H1 (cell line): Measurements from ENCODE around the gene INPP5A. TPM values are rescaled to one million over a fixed set of nuclear protein-coding genes. Genes with fewer than 3 reads are reported as not detected.
A peak's percentile ranks its signal among the peaks of the same experiment; 100 is the strongest.

ENCODE experiments used
- CTCF ChIA-PET: fragments of 300-600 bp; sonication (Branson Sonifier 250); formaldehyde crosslinking; loops from one replicate; lab custom pipeline; 2021; ENCODE audit not compliant: partially characterized antibody; lab: Charles Lee
- POLR2A ChIA-PET: fragments of 300-600 bp; sonication (Branson Sonifier 250); formaldehyde crosslinking; loops from one replicate; lab custom pipeline; 2021; ENCODE audit warnings: inconsistent platforms; ENCODE audit not compliant: partially characterized antibody; lab: Charles Lee
- DNase-seq, 2 experiments: peaks; one replicate each; pipeline versions ENCODE4 v3.0.0 to v3.0.0-alpha.2; 2010 to 2022; ENCODE audit warnings: low spot score in 2 of 2, low read depth in 1 of 2, mixed read lengths in 1 of 2
- FAIRE-seq: peaks from 2 replicates; lab custom pipeline; 2011; peaks lifted over from hg19 to GRCh38; lab: Jason Lieb, UNC
- H2AFZ ChIP-seq: 2 replicates; pipeline ENCODE4 v1.8.1; 2012; ENCODE audit warnings: low read length, inconsistent platforms
- H2AK5ac ChIP-seq: 2 replicates; pipeline ENCODE4 v1.6.1; 2013; ENCODE audit warnings: low read depth, low read length
- H2BK120ac ChIP-seq: replicated peaks from 2 replicates; pipeline ENCODE3; 2013; ENCODE audit warnings: low read depth, low read length, inconsistent platforms
- H2BK12ac ChIP-seq: 2 replicates; pipeline ENCODE4 v1.6.1; 2013; ENCODE audit warnings: low read depth, low read length
- H2BK15ac ChIP-seq: 2 replicates; pipeline ENCODE4 v1.6.1; 2013; ENCODE audit warnings: low read length
- H2BK20ac ChIP-seq: 2 replicates; pipeline ENCODE4 v1.6.1; 2013; ENCODE audit warnings: low read length
- H2BK5ac ChIP-seq: 2 replicates; pipeline ENCODE4 v1.6.1; 2013; ENCODE audit warnings: low read depth, low read length
- H3K14ac ChIP-seq: 2 replicates; pipeline ENCODE4 v1.6.1; 2013; ENCODE audit warnings: inconsistent platforms; ENCODE audit not compliant: insufficient read length
- H3K18ac ChIP-seq: 2 replicates; pipeline ENCODE4 v1.6.1; 2013; ENCODE audit warnings: low read length; ENCODE audit errors: extremely low read depth
- H3K23ac ChIP-seq: 2 replicates; pipeline ENCODE4 v1.6.1; 2013; ENCODE audit warnings: inconsistent platforms; ENCODE audit not compliant: insufficient read length
- H3K23me2 ChIP-seq: 2 replicates; pipeline ENCODE4 v1.6.1; 2013; ENCODE audit warnings: low read depth, low read length
- H3K27ac ChIP-seq: 2 replicates; pipeline ENCODE4 v1.6.1; 2011; ENCODE audit warnings: low read depth, low read length, inconsistent platforms
- H3K27me3 ChIP-seq, 4 experiments: replicated peaks in 1 of 4; 1 replicate in 1 of 4; 2 replicates in 3 of 4; pipeline versions ENCODE4 v1.6.1 to v1.8.1; 2011 to 2013; ENCODE audit warnings: low read length in 3 of 4, mild to moderate bottlenecking in 3 of 4, inconsistent platforms in 2 of 4, mixed read lengths in 2 of 4, moderate library complexity in 1 of 4; ENCODE audit not compliant: control insufficient read depth in 3 of 4, insufficient read depth in 3 of 4; ENCODE audit errors: extremely low read depth in 1 of 4
- H3K36me3 ChIP-seq, 4 experiments: 2 replicates each; pipeline versions ENCODE4 v1.6.1 to v1.8.1; 2011 to 2013; ENCODE audit warnings: mild to moderate bottlenecking in 4 of 4, low read length in 3 of 4, moderate library complexity in 2 of 4, control low read depth in 1 of 4, inconsistent platforms in 1 of 4; ENCODE audit not compliant: insufficient read depth in 4 of 4, control insufficient read depth in 2 of 4
- H3K4ac ChIP-seq: replicated peaks from 2 replicates; pipeline ENCODE3; 2013; ENCODE audit warnings: low read length, low read depth, mixed read lengths, inconsistent platforms; ENCODE audit not compliant: insufficient read length
- H3K4me1 ChIP-seq, 4 experiments: replicated peaks in 1 of 4; 1 replicate in 1 of 4; 2 replicates in 3 of 4; pipeline versions ENCODE4 v1.6.1 to v1.8.1; 2011 to 2013; ENCODE audit warnings: low read length in 3 of 4, inconsistent platforms in 2 of 4, mixed read lengths in 1 of 4; ENCODE audit not compliant: insufficient read depth in 4 of 4, control insufficient read depth in 3 of 4
- H3K4me2 ChIP-seq, 2 experiments: 2 replicates each; pipeline versions ENCODE4 v1.6.1 to v1.8.1; 2011 to 2013; ENCODE audit warnings: low read depth in 2 of 2, low read length in 2 of 2, control low read depth in 1 of 2, inconsistent platforms in 1 of 2, mild to moderate bottlenecking in 1 of 2; ENCODE audit not compliant: insufficient read depth in 1 of 2
- H3K4me3 ChIP-seq, 4 experiments: fragments of 200-600, 300-600 bp in 1 of 4; sonication (generic), shearing (Covaris generic), sonication (Bioruptor Twin) in 1 of 4; 2 replicates each; pipeline versions ENCODE4 v1.5.1 to v1.8.1; 2011 to 2016; ENCODE audit warnings: low read length in 4 of 4, low read depth in 3 of 4, control low read depth in 2 of 4, inconsistent platforms in 2 of 4, mild to moderate bottlenecking in 2 of 4, mixed read lengths in 1 of 4, moderate library complexity in 1 of 4; ENCODE audit not compliant: insufficient read depth in 2 of 4; ENCODE audit errors: extremely low read depth in 1 of 4
- H3K56ac ChIP-seq: replicated peaks from 2 replicates; pipeline ENCODE3; 2013; ENCODE audit warnings: low read depth, mild to moderate bottlenecking, mixed read lengths, low read length, inconsistent platforms; ENCODE audit not compliant: insufficient read length
- H3K79me1 ChIP-seq: 2 replicates; pipeline ENCODE4 v1.6.1; 2013; ENCODE audit warnings: low read depth, low read length, control low read depth
- H3K79me2 ChIP-seq, 2 experiments: 2 replicates each; pipeline versions ENCODE4 v1.6.1 to v1.8.1; 2012 to 2013; ENCODE audit warnings: low read length in 2 of 2, mild to moderate bottlenecking in 2 of 2, inconsistent platforms in 1 of 2; ENCODE audit not compliant: insufficient read depth in 2 of 2, control insufficient read depth in 1 of 2
- H3K9ac ChIP-seq, 4 experiments: replicated peaks in 1 of 4; 1 replicate in 1 of 4; 2 replicates in 3 of 4; pipeline versions ENCODE4 v1.6.1 to v1.8.1; 2011 to 2013; ENCODE audit warnings: low read depth in 3 of 4, low read length in 3 of 4, control low read depth in 2 of 4, mild to moderate bottlenecking in 2 of 4, moderate library complexity in 2 of 4, inconsistent platforms in 1 of 4; ENCODE audit errors: extremely low read depth in 1 of 4
- H3K9me3 ChIP-seq, 2 experiments: 2 replicates each; pipeline versions ENCODE4 v1.6.1 to v1.8.1; 2012 to 2013; ENCODE audit warnings: mild to moderate bottlenecking in 2 of 2, moderate library complexity in 2 of 2, control low read depth in 1 of 2, inconsistent platforms in 1 of 2, low read depth in 1 of 2, low read length in 1 of 2, mixed read lengths in 1 of 2; ENCODE audit not compliant: insufficient read depth in 2 of 2
- H4K20me1 ChIP-seq, 2 experiments: replicated peaks in 1 of 2; 2 replicates each; pipeline versions ENCODE3 to v1.8.1; 2011 to 2013; ENCODE audit warnings: inconsistent platforms in 2 of 2, low read length in 2 of 2, mild to moderate bottlenecking in 1 of 2; ENCODE audit not compliant: insufficient read depth in 2 of 2, control insufficient read depth in 1 of 2
- H4K5ac ChIP-seq: 2 replicates; pipeline ENCODE4 v1.6.1; 2013; ENCODE audit warnings: low read length, low read depth, mixed read lengths, inconsistent platforms; ENCODE audit not compliant: insufficient read length
- H4K8ac ChIP-seq: 2 replicates; pipeline ENCODE4 v1.8.0; 2013; ENCODE audit warnings: mild to moderate bottlenecking, moderate library complexity, low read length, inconsistent platforms; ENCODE audit not compliant: insufficient read depth; ENCODE audit errors: extremely low read depth
- H4K91ac ChIP-seq: replicated peaks from 2 replicates; pipeline ENCODE3; 2013; ENCODE audit warnings: low read length, mixed read lengths, inconsistent platforms; ENCODE audit not compliant: insufficient read length
- TAF1 ChIP-seq: IDR thresholded peaks from 2 replicates; pipeline ENCODE4 v1.6.1; 2011; ENCODE audit warnings: mild to moderate bottlenecking, low read depth, low read length
- WGBS, 2 experiments: shearing (Covaris generic) in 1 of 2; methylation state at CpG; one replicate each; pipeline versions ENCODE4 v1.1.6 to v1.1.7; 2013 to 2015; ENCODE audit warnings: low lambda C conversion rate in 2 of 2, mixed read lengths in 2 of 2, inconsistent platforms in 1 of 2, low coverage in 1 of 2, missing lambda C conversion rate in 1 of 2; ENCODE audit not compliant: insufficient replicate concordance in 2 of 2, insufficient coverage in 1 of 2, insufficient read length in 1 of 2; ENCODE audit errors: extremely low coverage in 1 of 2, missing lambda C conversion rate in 1 of 2; 5-methylcytosine and 5-hydroxymethylcytosine counted together
- polyA plus RNA-seq, 7 experiments: library from polyadenylated mRNA; depleted of rRNA in 3 of 7; stranded (reverse) in 5 of 7; unstranded in 2 of 7; fragments of >200 nt in 5 of 7; fragments of 200-250 nt in 2 of 7; gene quantifications; 1 replicate in 5 of 7; 2 replicates in 1 of 7; 4 replicates in 1 of 7; pipeline versions ENCODE4 v1.2.1 to v1.2.3, GENCODE V29; 2011 to 2013; ENCODE audit warnings: missing spikeins in 2 of 7, mixed read lengths in 2 of 7
- total RNA-seq: library from RNA; stranded (reverse); fragmentation: NEBNext Ultra II Directional; extraction: Animal tissue kit (Norgen Biotek cat#: 25700); gene quantifications from 2 replicates; pipeline ENCODE4 v1.2.1, GENCODE V29; 2021
- TF ChIP-seq, protein P1 (sequence below): IDR thresholded peaks from 2 replicates; pipeline ENCODE4 v1.6.1; 2011; ENCODE audit warnings: low read length, improper control_type of control experiment

Gene INPP5A
- total and polyA plus RNA-seq, 2 of the 8 experiments (the other 6 are each of a cell fraction or from before 2014, with no cell fraction given), result 19.7 to 27.5 TPM

DNA sequence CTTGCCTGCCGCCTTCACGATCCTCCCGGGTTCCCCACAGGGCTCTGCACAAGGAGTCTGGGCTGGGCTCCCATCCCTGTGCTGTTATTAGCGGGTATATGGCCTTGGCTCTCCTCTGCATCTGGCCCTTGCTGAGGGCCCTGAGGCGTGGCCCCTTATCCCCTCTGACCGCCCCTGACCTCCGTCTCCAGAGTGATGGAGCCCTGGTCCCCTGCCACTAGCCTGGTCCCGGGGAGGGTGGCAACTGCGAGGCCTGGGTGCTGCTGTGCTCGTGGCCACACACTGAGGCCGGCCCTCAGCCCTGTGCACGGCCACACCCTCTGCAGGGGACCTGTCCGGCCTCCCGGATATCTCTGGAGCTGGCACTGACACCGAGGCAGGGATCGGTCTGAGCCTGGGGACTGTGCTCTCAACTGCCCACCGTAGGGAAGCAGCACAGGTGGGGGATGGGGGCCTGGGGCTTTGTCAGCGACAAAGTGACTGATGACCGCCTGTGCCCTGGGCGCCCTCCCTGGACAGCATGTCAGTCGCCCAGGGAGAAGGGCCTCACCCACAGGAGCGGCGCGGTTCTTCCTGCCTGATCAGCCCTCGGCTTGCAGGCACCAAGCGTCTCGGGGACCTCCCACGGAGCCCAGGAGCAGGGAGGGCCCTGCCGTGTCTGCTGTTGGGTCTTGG is 176.0 kb downstream of the INPP5A start:
- FAIRE-seq (no peak), DNase-seq (no peak)
- Histone ChIP-seq H3K4me2 (peak overlapping the region; percentile 26 to 54), H4K91ac (peak overlapping the region; percentile 85), H4K5ac (no peak overlapping the region), H2BK12ac (peak overlapping the region; percentile 81; the same call in 1 of the 2 replicates), H3K56ac (no peak overlapping the region), H3K4ac (peak overlapping the region; percentile 69), H4K20me1 (peaks cover 0 to 9% of the 10 kb centered on the region in 2 experiments), H3K4me1 (peaks cover 0 to 23% (median 12%) of the 10 kb centered on the region in 4 experiments; a peak in 5 of 7 replicates), H2AK5ac (no peak overlapping the region), H2BK5ac (no peak overlapping the region), H3K36me3 (no peaks in the 10 kb centered on the region), H4K8ac (peak overlapping the region; percentile 28; the same call in 1 of the 2 replicates), H3K14ac (no peak overlapping the region), H2BK20ac (no peak overlapping the region), H3K79me2 (no peaks in the 10 kb centered on the region), H3K79me1 (peaks cover 4% of the 10 kb centered on the region), H3K9ac (no peak overlapping the region), H3K23me2 (peaks cover 10% of the 10 kb centered on the region), H3K27me3 (no peaks in the 10 kb centered on the region), H3K4me3 (peak overlapping the region in 2 of 4 experiments; percentile 19 to 31; a peak in 1 of 8 replicates), H3K23ac (no peak overlapping the region), H2BK15ac (no peak overlapping the region), H2AFZ (no peak overlapping the region), H3K18ac (peak overlapping the region; percentile 83), H3K27ac (no peak overlapping the region), H3K9me3 (no peaks in the 10 kb centered on the region; a peak in 2 of 4 replicates), H2BK120ac (no peak overlapping the region)
- 83% methylated on average over 27 of the region's 29 CpGs; no CpG with 5 or more reads in 1 of the 2 experiments for WGBS, 2 experiments
- ChIA-PET POLR2A (no interaction called here), CTCF (interaction anchor here (1.2 kb wide), 1 partner anchor 15 kb away, joined by 3 read pairs; no protein-coding TSS in a partner anchor)
- TF ChIP-seq, protein P1, sequence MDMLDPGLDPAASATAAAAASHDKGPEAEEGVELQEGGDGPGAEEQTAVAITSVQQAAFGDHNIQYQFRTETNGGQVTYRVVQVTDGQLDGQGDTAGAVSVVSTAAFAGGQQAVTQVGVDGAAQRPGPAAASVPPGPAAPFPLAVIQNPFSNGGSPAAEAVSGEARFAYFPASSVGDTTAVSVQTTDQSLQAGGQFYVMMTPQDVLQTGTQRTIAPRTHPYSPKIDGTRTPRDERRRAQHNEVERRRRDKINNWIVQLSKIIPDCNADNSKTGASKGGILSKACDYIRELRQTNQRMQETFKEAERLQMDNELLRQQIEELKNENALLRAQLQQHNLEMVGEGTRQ, result no peak
- TF ChIP-seq TAF1, result no peak
